ENCODE measurements around the gene TCTN1. TPM values are rescaled to one million over a fixed set of nuclear protein-coding genes. Genes with fewer than 3 reads are reported as not detected.

The TCTN1 gene
- total and polyA plus RNA-seq, 9 of the 15 experiments (the other 6 are each of a cell fraction or from before 2014, with no cell fraction given): 0.32 to 12.5 (median 4.0) TPM

DNA sequence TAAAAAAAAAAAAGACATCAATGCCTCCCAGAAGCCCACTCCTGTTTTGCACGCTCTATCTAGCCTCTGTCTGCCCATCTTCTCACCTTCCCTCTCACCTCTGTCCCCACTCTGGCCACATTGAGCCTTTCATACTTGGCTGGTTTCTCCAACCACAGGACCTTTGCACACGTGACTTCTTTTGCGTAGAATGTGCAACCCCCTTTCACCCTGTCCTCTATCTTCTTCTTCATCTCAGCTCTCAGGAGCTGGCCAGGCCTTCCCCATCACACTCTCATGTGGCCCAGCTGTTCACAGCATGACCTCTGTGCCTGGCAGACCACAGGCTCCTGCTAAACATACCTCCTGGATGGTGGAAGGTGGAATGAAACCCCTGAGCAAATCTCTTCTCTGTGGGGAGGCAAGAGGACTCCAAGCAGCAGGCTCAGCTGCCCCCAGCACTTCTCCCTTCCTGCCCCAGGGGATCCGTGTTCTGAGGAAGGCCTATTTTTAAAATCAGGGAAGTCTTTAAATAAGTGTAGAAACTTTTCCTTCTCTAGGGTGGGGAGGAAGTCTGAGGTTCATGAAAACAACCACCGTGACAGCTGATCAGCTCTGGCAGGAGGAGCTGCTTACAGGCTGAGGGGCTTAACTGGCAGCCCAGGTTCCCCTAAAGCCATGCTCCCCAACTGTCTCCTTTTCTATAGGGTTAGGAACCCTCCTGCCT lies 63.4 kb downstream of the TCTN1 start (continued):
- peak; percentile 58 for TF ChIP-seq RBM25 (IDR thresholded peaks at IDR 0.05; ENCODE audit: low read depth, low read length, severe bottlenecking)
- TF ChIP-seq, protein P1, sequence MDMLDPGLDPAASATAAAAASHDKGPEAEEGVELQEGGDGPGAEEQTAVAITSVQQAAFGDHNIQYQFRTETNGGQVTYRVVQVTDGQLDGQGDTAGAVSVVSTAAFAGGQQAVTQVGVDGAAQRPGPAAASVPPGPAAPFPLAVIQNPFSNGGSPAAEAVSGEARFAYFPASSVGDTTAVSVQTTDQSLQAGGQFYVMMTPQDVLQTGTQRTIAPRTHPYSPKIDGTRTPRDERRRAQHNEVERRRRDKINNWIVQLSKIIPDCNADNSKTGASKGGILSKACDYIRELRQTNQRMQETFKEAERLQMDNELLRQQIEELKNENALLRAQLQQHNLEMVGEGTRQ (CRISPR knock-in tag; IDR thresholded peaks at IDR 0.05): peak; percentile 51
- TF ChIP-seq MCM5 (IDR thresholded peaks at IDR 0.05; ENCODE audit: low read depth): no peak
- TF ChIP-seq CGGBP1 (CRISPR knock-in tag; IDR thresholded peaks at IDR 0.05): no peak
- TF ChIP-seq ZNF766 (CRISPR knock-in tag; conservative IDR thresholded peaks at IDR 0.05): no peak
- no peak for TF ChIP-seq SMARCC2 (IDR thresholded peaks at IDR 0.05; ENCODE audit: low read depth)
- TF ChIP-seq ZNF212 (CRISPR knock-in tag; IDR thresholded peaks at IDR 0.05): no peak
- TF ChIP-seq USF1 (CRISPR knock-in tag; IDR thresholded peaks at IDR 0.05): peak; percentile 45
- no peak for TF ChIP-seq ZNF551 (CRISPR knock-in tag; IDR thresholded peaks at IDR 0.05)
- TF ChIP-seq E2F1 (CRISPR knock-in tag; IDR thresholded peaks at IDR 0.05): no peak
- no peak for TF ChIP-seq GABPB2 (CRISPR knock-in tag; conservative IDR thresholded peaks at IDR 0.05)
- peak; percentile 69; the same call in 1 of the 2 replicates for TF ChIP-seq SMARCA5 (IDR thresholded peaks at IDR 0.05)
- TF ChIP-seq RBFOX2 (IDR thresholded peaks at IDR 0.05; ENCODE audit: low read depth, low read length): no peak
- TF ChIP-seq, protein P2, sequence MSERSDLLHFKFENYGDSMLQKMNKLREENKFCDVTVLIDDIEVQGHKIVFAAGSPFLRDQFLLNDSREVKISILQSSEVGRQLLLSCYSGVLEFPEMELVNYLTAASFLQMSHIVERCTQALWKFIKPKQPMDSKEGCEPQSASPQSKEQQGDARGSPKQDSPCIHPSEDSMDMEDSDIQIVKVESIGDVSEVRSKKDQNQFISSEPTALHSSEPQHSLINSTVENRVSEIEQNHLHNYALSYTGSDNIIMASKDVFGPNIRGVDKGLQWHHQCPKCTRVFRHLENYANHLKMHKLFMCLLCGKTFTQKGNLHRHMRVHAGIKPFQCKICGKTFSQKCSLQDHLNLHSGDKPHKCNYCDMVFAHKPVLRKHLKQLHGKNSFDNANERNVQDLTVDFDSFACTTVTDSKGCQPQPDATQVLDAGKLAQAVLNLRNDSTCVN (CRISPR knock-in tag; IDR thresholded peaks at IDR 0.05): no peak
